Panc1 (cell line): ENCODE results near the gene ATG10. TPM values are rescaled to one million over a fixed set of nuclear protein-coding genes. Genes with fewer than 3 reads are reported as not detected.

Experiments used
- ATAC-seq: fragments of 200-7000 bp; cut with Tn5 transposase; 2 replicates; pipeline ENCODE4 v1.9.1; 2020; ENCODE audit warnings: mild to moderate bottlenecking, moderate library complexity
- BruUV-seq: library from RNA; stranded (reverse); fragments of 400-500 nt; replicated peaks from 2 replicates; lab custom pipeline; 2021; lab: Mats Ljungman, UMichigan
- CTCF ChIA-PET: fragments of 300-600 bp; sonication (Branson Sonifier 250); formaldehyde crosslinking; loops from one replicate; lab custom pipeline; 2022; ENCODE audit warnings: antibody characterized with exemption; lab: Charles Lee
- POLR2A ChIA-PET: fragments of 300-600 bp; sonication (Branson Sonifier 250); formaldehyde crosslinking; loops from one replicate; lab custom pipeline; 2022; ENCODE audit warnings: antibody characterized with exemption; lab: Charles Lee
- DNase-seq: peaks from one replicate; pipeline ENCODE4 v3.0.0-alpha.2; 2010; ENCODE audit warnings: low read depth, low spot score
- H3K27ac ChIP-seq: 2 replicates; pipeline ENCODE4 v1.5.1; 2011; ENCODE audit warnings: mild to moderate bottlenecking, low read length, inconsistent platforms
- H3K27me3 ChIP-seq: fragments of 200-500 bp; sonication (Bioruptor generic); 2 replicates; pipeline ENCODE4 v1.6.0; 2014; ENCODE audit warnings: low read length, inconsistent platforms; ENCODE audit not compliant: control insufficient read depth, insufficient read depth
- H3K36me3 ChIP-seq: fragments of 200-500 bp; sonication (Bioruptor generic); 2 replicates; pipeline ENCODE4 v1.5.1; 2014; ENCODE audit warnings: inconsistent platforms, mild to moderate bottlenecking, low read length, moderate library complexity; ENCODE audit not compliant: control insufficient read depth, insufficient read depth
- H3K4me1 ChIP-seq: 2 replicates; pipeline ENCODE4 v1.5.1; 2011; ENCODE audit warnings: inconsistent platforms, mild to moderate bottlenecking, low read length, moderate library complexity; ENCODE audit not compliant: control insufficient read depth, insufficient read depth
- H3K4me3 ChIP-seq, 2 experiments: 2 replicates each; pipeline ENCODE4 v1.5.1; 2011 to 2012; ENCODE audit warnings: low read depth in 2 of 2, low read length in 2 of 2, mild to moderate bottlenecking in 2 of 2, inconsistent platforms in 1 of 2, moderate library complexity in 1 of 2
- H3K9me3 ChIP-seq: fragments of 200-500 bp; sonication (Bioruptor generic); 2 replicates; pipeline ENCODE4 v1.5.1; 2014; ENCODE audit warnings: low read depth, mild to moderate bottlenecking, inconsistent platforms, low read length, moderate library complexity; ENCODE audit not compliant: control insufficient read depth, insufficient read depth
- CTCF ChIP-seq: fragments of 450-650 bp; IDR thresholded peaks from 2 replicates; pipeline ENCODE4 v1.5.1; 2017; ENCODE audit warnings: mild to moderate bottlenecking
- POLR2AphosphoS5 ChIP-seq: IDR thresholded peaks from 2 replicates; pipeline ENCODE4 v1.6.1; 2012; ENCODE audit warnings: mild to moderate bottlenecking, low read depth, low read length, moderate library complexity
- REST ChIP-seq, 2 experiments: IDR thresholded peaks; 2 replicates each; pipeline ENCODE4 v1.6.1; 2011 to 2012; ENCODE audit warnings: low read depth in 2 of 2, control low read depth in 1 of 2, low read length in 1 of 2, mild to moderate bottlenecking in 1 of 2, moderate library complexity in 1 of 2; ENCODE audit not compliant: insufficient read depth in 1 of 2
- SIN3A ChIP-seq: IDR thresholded peaks from 2 replicates; pipeline ENCODE4 v1.6.1; 2012; ENCODE audit warnings: low read depth, mild to moderate bottlenecking, low read length, moderate library complexity, borderline replicate concordance; ENCODE audit not compliant: insufficient read depth
- TCF7L2 ChIP-seq: IDR thresholded peaks from 2 replicates; pipeline ENCODE4 v1.6.1; 2011; ENCODE audit warnings: mild to moderate bottlenecking, low read depth, low read length, inconsistent platforms
- in situ Hi-C: cut with HindIII; loops from 2 replicates; pipeline ENCODE4 v1.10.0; 2016; ENCODE audit warnings: low sequenced_read_pairs, low pct_unique_long_range_greater_than_20kb
- intact Hi-C: fragments of 100-400 bp; cut with micrococcal nuclease; formaldehyde crosslinking; loops from one replicate; pipeline ENCODE4 v1.10.0; 2022; ENCODE audit not compliant: unreplicated experiment
- total RNA-seq: library from RNA; stranded (reverse); gene quantifications from one replicate; pipeline ENCODE4 v1.2.1, GENCODE V29; 2021; ENCODE audit not compliant: unreplicated experiment

Gene ATG10
- total RNA-seq, 1 experiment from 2014 or later, result 14.0 TPM

GRCh38 chr5:82096249-82096648 lies 124.4 kb downstream of the ATG10 start:
- in situ Hi-C loops (no loop called here), intact Hi-C loops (no loop called here)
- Histone ChIP-seq H3K9me3 (peaks cover 18% of the 10 kb centered on the region; the same call in 1 of the 2 replicates), H3K4me3 (no peak overlapping the region), H3K27me3 (no peaks in the 10 kb centered on the region), H3K36me3 (no peaks in the 10 kb centered on the region), H3K4me1 (no peaks in the 10 kb centered on the region), H3K27ac (no peak overlapping the region)
- POLR2A ChIA-PET, result no interaction called here
- BruUV-seq, result no TSS peak
- CTCF ChIA-PET, result interaction anchor here (0.5 kb wide), 1 partner anchor 117 kb away, joined by 5 read pairs; no protein-coding TSS in a partner anchor
- ATAC-seq (no peak), DNase-seq (no peak)
- TF ChIP-seq REST (IDR thresholded peaks at IDR 0.05; ENCODE audit: insufficient read depth in 1 of 2, low read depth in 2 of 2, low read length in 1 of 2), result no peak
- TF ChIP-seq TCF7L2, result no peak
- TF ChIP-seq SIN3A, result no peak
- no peak for TF ChIP-seq POLR2AphosphoS5
- no peak for TF ChIP-seq CTCF

- DNase-seq, result no peak
- ChIA-PET POLR2A (interaction anchor here (0.5 kb wide), 1 partner anchor 195 kb away, joined by 6 read pairs; no protein-coding TSS in a partner anchor), CTCF (no interaction called here)
- TF ChIP-seq POLR2AphosphoS5, result no peak
- peak; percentile 2; the same call in 1 of the 2 replicates for TF ChIP-seq CTCF
- intact Hi-C loops (no loop called here), in situ Hi-C loops (no loop called here)
- no peak for ATAC-seq
- H3K27me3 ChIP-seq, result no peaks in the 10 kb centered on the region
- H3K4me3 ChIP-seq, result no peak overlapping the region
- BruUV-seq, result no TSS peak
- 0 out of 2 replicates have a peak, but pooled peaks cover 2% of the 10 kb centered on the region for H3K4me1 ChIP-seq
- H3K27ac ChIP-seq, result no peak overlapping the region
- no peaks in the 10 kb centered on the region for H3K36me3 ChIP-seq
- H3K9me3 ChIP-seq, result no peaks in the 10 kb centered on the region
Measured at GRCh38 chr5:82100303-82101077, 128.7 kb downstream of the ATG10 start.
